K562 (cell line): ENCODE data around the gene CLDN5. TPM values are rescaled to one million over a fixed set of nuclear protein-coding genes. Genes with fewer than 3 reads are reported as not detected.

Experiments
- ATAC-seq: fragments of 200-7000 bp; cut with Tn5 transposase; 3 replicates; pipeline ENCODE4 v1.9.1; 2020; ENCODE audit warnings: moderate library complexity
- BruUV-seq: library from RNA; stranded (reverse); fragments of 400-500 nt; replicated peaks from 2 replicates; lab custom pipeline; 2021; lab: Mats Ljungman, UMichigan
- CTCF ChIA-PET: fragments of 300-600 bp; formaldehyde crosslinking; extraction: SDS; loops from one replicate; lab custom pipeline; 2021; ENCODE audit warnings: low intra/inter-chr PET ratio; lab: Yijun Ruan, JAX
- POLR2A ChIA-PET: fragments of 300-600, 350-650 bp; sonication (Branson Sonifier 250); formaldehyde crosslinking; extraction: SDS; loops from one replicate; lab custom pipeline; 2021; ENCODE audit warnings: antibody characterized with exemption, inconsistent platforms; lab: Yijun Ruan, JAX
- DNase-seq, 4 experiments: peaks; one replicate each; pipeline versions ENCODE4 v3.0.0 to v3.0.0-alpha.2; 2011 to 2018; ENCODE audit warnings: low spot score in 3 of 4, mixed read lengths in 3 of 4; ENCODE audit errors: extremely low read depth in 1 of 4
- FAIRE-seq: peaks from 2 replicates; lab custom pipeline; 2011; peaks lifted over from hg19 to GRCh38; lab: Jason Lieb, UNC
- H2AFZ ChIP-seq: 2 replicates; pipeline ENCODE4 v1.6.0; 2011; ENCODE audit warnings: low read depth, low read length, control low read depth, inconsistent platforms
- H3K27ac ChIP-seq: fragments of 200-600 bp; 3 replicates; pipeline ENCODE4 v1.8.0; 2011; ENCODE audit warnings: low read depth, mild to moderate bottlenecking, control low read depth, inconsistent platforms, low read length, moderate library complexity, mixed read lengths; ENCODE audit errors: extremely low read depth
- H3K27me3 ChIP-seq, 2 experiments: fragments of 300-600 bp in 1 of 2; 2 replicates in 1 of 2; 3 replicates in 1 of 2; pipeline versions ENCODE4 v1.6.0 to v1.8.0; 2011; ENCODE audit warnings: inconsistent platforms in 2 of 2, low read length in 2 of 2, mild to moderate bottlenecking in 1 of 2, mixed read lengths in 1 of 2, moderate library complexity in 1 of 2; ENCODE audit not compliant: control insufficient read depth in 2 of 2, insufficient read depth in 2 of 2
- H3K36me3 ChIP-seq: fragments of 300-600 bp; 3 replicates; pipeline ENCODE4 v1.8.0; 2011; ENCODE audit warnings: mild to moderate bottlenecking, low read length, inconsistent platforms; ENCODE audit not compliant: control insufficient read depth, insufficient read depth
- H3K4me1 ChIP-seq, 2 experiments: fragments of 200-600 bp in 1 of 2; replicated peaks in 1 of 2; 2 replicates in 1 of 2; 3 replicates in 1 of 2; pipeline versions ENCODE4 v1.5.1 to v1.8.0; 2011; ENCODE audit warnings: inconsistent platforms in 2 of 2, low read length in 2 of 2, mild to moderate bottlenecking in 1 of 2, mixed read lengths in 1 of 2, moderate library complexity in 1 of 2; ENCODE audit not compliant: control insufficient read depth in 2 of 2, insufficient read depth in 2 of 2
- H3K4me2 ChIP-seq: 2 replicates; pipeline ENCODE4 v1.6.1; 2011; ENCODE audit warnings: low read length, control low read depth, inconsistent platforms, mixed read lengths; ENCODE audit not compliant: insufficient read depth
- H3K4me3 ChIP-seq: fragments of 200-600 bp; sonication (generic), shearing (Covaris generic); 2 replicates; pipeline ENCODE4 v1.5.1; 2016; ENCODE audit warnings: control low read depth, inconsistent platforms
- H3K79me2 ChIP-seq: fragments of 200-600 bp; 3 replicates; pipeline ENCODE4 v1.8.0; 2011; ENCODE audit warnings: low read length, inconsistent platforms; ENCODE audit not compliant: control insufficient read depth, insufficient read depth
- H3K9ac ChIP-seq, 2 experiments: 2 replicates each; pipeline versions ENCODE4 v1.6.0 to v1.6.1; 2011; ENCODE audit warnings: low read depth in 2 of 2, low read length in 2 of 2, control low read depth in 1 of 2, inconsistent platforms in 1 of 2, mild to moderate bottlenecking in 1 of 2, mixed read lengths in 1 of 2; ENCODE audit not compliant: insufficient read depth in 1 of 2
- H3K9me1 ChIP-seq: one replicate; pipeline ENCODE4 v1.6.0; 2011; ENCODE audit warnings: inconsistent platforms, mild to moderate bottlenecking, low read length, moderate library complexity; ENCODE audit not compliant: control insufficient read depth, insufficient read depth
- H3K9me3 ChIP-seq: replicated peaks from 2 replicates; pipeline ENCODE4 v1.5.1; 2011; ENCODE audit warnings: low read depth, low read length, inconsistent platforms; ENCODE audit not compliant: control insufficient read depth, insufficient read depth
- H4K20me1 ChIP-seq: replicated peaks from 2 replicates; pipeline ENCODE4 v1.6.1; 2011; ENCODE audit warnings: low read length, inconsistent platforms, mixed read lengths; ENCODE audit not compliant: control insufficient read depth, insufficient read depth
- ARID3A ChIP-seq: IDR thresholded peaks from 2 replicates; pipeline ENCODE4 v1.6.1; 2012; ENCODE audit warnings: low read depth, low read length, improper control_type of control experiment, borderline replicate concordance
- ATF2 ChIP-seq: sonication (generic); formaldehyde crosslinking; IDR thresholded peaks from 2 replicates; pipeline ENCODE4 v1.8.1; 2022; ENCODE audit warnings: missing genetic modification reagents
- FOXM1 ChIP-seq, 2 experiments: fragments of 450-650 bp in 1 of 2; sonication (generic) in 1 of 2; formaldehyde crosslinking in 1 of 2; IDR thresholded peaks; 2 replicates each; pipeline versions ENCODE4 v1.6.1 to v1.9.0; 2017 to 2022; ENCODE audit warnings: low read depth in 2 of 2, mild to moderate bottlenecking in 2 of 2, missing genetic modification reagents in 1 of 2, moderate library complexity in 1 of 2
- HLTF ChIP-seq: fragments of 450-650 bp; IDR thresholded peaks from 2 replicates; pipeline ENCODE4 v1.6.1; 2016
- ID3 ChIP-seq, 2 experiments: fragments of 250-450 bp in 1 of 2; fragments of 450-650 bp in 1 of 2; sonication (Bioruptor Pico) in 1 of 2; IDR thresholded peaks; 2 replicates each; pipeline versions ENCODE4 v1.6.1 to v1.8.0; 2016 to 2021; ENCODE audit warnings: mild to moderate bottlenecking in 2 of 2, moderate library complexity in 2 of 2, missing compliant biosample characterization in 1 of 2, missing genetic modification characterization in 1 of 2
- IFI16 ChIP-seq: fragments of 250-450 bp; sonication (Bioruptor Pico); IDR thresholded peaks from 2 replicates; pipeline ENCODE4 v2.1.2; 2022; ENCODE audit warnings: mild to moderate bottlenecking, inconsistent platforms
- KDM5B ChIP-seq: fragments of 200-600 bp; sonication (generic); IDR thresholded peaks from 2 replicates; pipeline ENCODE4 v1.6.1; 2012; ENCODE audit warnings: low read depth, mild to moderate bottlenecking, moderate library complexity, low read length, control low read depth, inconsistent platforms; ENCODE audit not compliant: insufficient replicate concordance
- MBD2 ChIP-seq: sonication (generic); IDR thresholded peaks from 2 replicates; pipeline ENCODE4 v1.6.1; 2016; ENCODE audit warnings: low read depth, borderline replicate concordance
- MTA2 ChIP-seq: fragments of 450-650 bp; IDR thresholded peaks from 2 replicates; pipeline ENCODE4 v1.6.1; 2016; ENCODE audit warnings: low read depth
- POLR2AphosphoS5 ChIP-seq: IDR thresholded peaks from 2 replicates; pipeline ENCODE4 v1.6.1; 2011; ENCODE audit warnings: mild to moderate bottlenecking, low read depth, low read length, moderate library complexity; ENCODE audit not compliant: control insufficient read depth, insufficient read depth
- RBFOX2 ChIP-seq: fragments of 200-400 bp; formaldehyde crosslinking; IDR thresholded peaks from 2 replicates; pipeline ENCODE4 v1.6.1; 2017; ENCODE audit warnings: low read depth, mild to moderate bottlenecking, low read length, moderate library complexity
- SMARCA5 ChIP-seq: fragments of 450-650 bp; IDR thresholded peaks from 2 replicates; pipeline ENCODE4 v1.6.1; 2016
- TOE1 ChIP-seq, 2 experiments: fragments of 450-650 bp in 1 of 2; sonication (generic) in 1 of 2; formaldehyde crosslinking in 1 of 2; IDR thresholded peaks; 2 replicates each; pipeline versions ENCODE4 v1.7.1 to v1.8.0; 2016 to 2022; ENCODE audit warnings: borderline replicate concordance in 2 of 2, mild to moderate bottlenecking in 2 of 2, antibody characterized with exemption in 1 of 2, inconsistent platforms in 1 of 2, low read depth in 1 of 2, missing genetic modification reagents in 1 of 2, moderate library complexity in 1 of 2
- WHSC1 ChIP-seq: IDR thresholded peaks from one replicate; pipeline ENCODE4 v1.6.1; 2012; ENCODE audit warnings: low read length, control low read depth, inconsistent platforms
- ZBTB1 ChIP-seq: sonication (generic); formaldehyde crosslinking; IDR thresholded peaks from 2 replicates; pipeline ENCODE4 v1.8.1; 2023; ENCODE audit warnings: missing genetic modification reagents, low read depth, mild to moderate bottlenecking, borderline replicate concordance
- WGBS: fragments of 100-300 bp; shearing (Covaris generic); methylation state at CpG from one replicate; pipeline ENCODE4 v1.1.6; 2016; ENCODE audit warnings: low coverage, mixed read lengths; ENCODE audit not compliant: insufficient coverage; ENCODE audit errors: missing lambda C conversion rate; 5-methylcytosine and 5-hydroxymethylcytosine counted together
- in situ Hi-C: fragments of 300-500 bp; cut with MboI; formaldehyde crosslinking; loops from 4 replicates; pipeline ENCODE4 v1.15.0; 2018; ENCODE audit warnings: inconsistent platforms, mixed read lengths
- intact Hi-C: fragments of 100-400 bp; cut with micrococcal nuclease; formaldehyde crosslinking; loops from 2 replicates; pipeline ENCODE4 v1.14.2; 2022
- polyA plus RNA-seq, 8 experiments: library from polyadenylated mRNA; depleted of rRNA in 4 of 8; stranded (reverse) in 5 of 8; unstranded in 3 of 8; fragments of >200 nt; fragmentation: Nextera tagmentation in 2 of 8; fragmentation: Illumina TruSeq in 1 of 8; extraction: Ambion mirVana in 2 of 8; extraction: Trizol in 1 of 8; gene quantifications; 2 replicates each; pipeline versions ENCODE4 v1.2.1 to v1.2.3, GENCODE V29; 2011 to 2014; ENCODE audit warnings: inconsistent platforms in 1 of 8, missing spikeins in 1 of 8
- total RNA-seq, 7 experiments: library from RNA; depleted of rRNA in 6 of 7; stranded (reverse); fragments of >200 nt in 6 of 7; fragmentation: Illumina TruSeq in 2 of 7; extraction: Trizol in 2 of 7; gene quantifications; 2 replicates each; pipeline versions ENCODE4 v1.2.1 to v1.2.3, GENCODE V29; 2011 to 2021; ENCODE audit warnings: low replicate concordance in 1 of 7

The CLDN5 gene
- total and polyA plus RNA-seq, 9 of the 15 experiments (the other 6 are each of a cell fraction or from before 2014, with no cell fraction given): 0.20 TPM; not detected in 8

- TF ChIP-seq RBFOX2 (peak; percentile 44; the same call in 1 of the 2 replicates), POLR2AphosphoS5 (0 out of 2 replicates have a peak, but pooled peaks have one; percentile 8)
These were observed 25.4 kb downstream of the CLDN5 start (continued) for GRCh38 chr22:19498866-19499190.

GRCh38 chr22:19498154-19498865 lies 25.9 kb downstream of the CLDN5 start:
- no peaks in the 10 kb centered on the region for H3K27me3 ChIP-seq
- peaks cover 100% of the 10 kb centered on the region for H3K36me3 ChIP-seq
- in situ Hi-C loops (no loop called here), intact Hi-C loops (no loop called here)
- H3K4me3 ChIP-seq: no peak overlapping the region
- no peak overlapping the region for H2AFZ ChIP-seq
- H3K4me1 ChIP-seq: no peaks in the 10 kb centered on the region; a peak in 2 of 5 replicates
- no peaks in the 10 kb centered on the region for H3K9me3 ChIP-seq
- ChIA-PET POLR2A (interaction anchor here (0.5 to 5.1 kb wide), 17 partner anchors 10 to 1528 kb away, joined by 3 to 46 read pairs (median 4); partner anchors contain the start of genes CDC45 and UFD1), CTCF (no interaction called here)
- H3K4me2 ChIP-seq: no peak overlapping the region
- BruUV-seq: no TSS peak
- 95% methylated on average over 7 of the region's 7 CpGs for WGBS
- DNase-seq: peak in 1 of 4 experiments; percentile 43
- 0 out of 4 replicates have a peak overlapping the region, but pooled peaks of 1 of the 2 experiments have one; percentile 8 for H3K9ac ChIP-seq
- H4K20me1 ChIP-seq: no peaks in the 10 kb centered on the region; the same call in 1 of the 2 replicates
- FAIRE-seq: no peak
- H3K9me1 ChIP-seq: no peaks in the 10 kb centered on the region
- no peak; the same call in 1 of the 3 replicates for ATAC-seq
- H3K27ac ChIP-seq: no peak overlapping the region
- no peaks in the 10 kb centered on the region for H3K79me2 ChIP-seq
- TF ChIP-seq ID3 (CRISPR knock-in tag; IDR thresholded peaks at IDR 0.05): no peak
- TF ChIP-seq ID3 (tag; IDR thresholded peaks at IDR 0.05): no peak
- TF ChIP-seq KDM5B: no peak
- 0 out of 2 replicates have a peak, but pooled peaks have one; percentile 6 for TF ChIP-seq ATF2 (CRISPR knock-in tag)
- 0 out of 2 replicates have a peak, but pooled peaks have one; percentile 20 for TF ChIP-seq ZBTB1
- peak; percentile 94 for TF ChIP-seq WHSC1
- TF ChIP-seq SMARCA5: no peak
- TF ChIP-seq TOE1 (IDR thresholded peaks at IDR 0.05; ENCODE audit: borderline replicate concordance): no peak
- 0 out of 2 replicates have a peak, but pooled peaks have one; percentile 19 for TF ChIP-seq TOE1 (CRISPR knock-in tag; IDR thresholded peaks at IDR 0.05; ENCODE audit: borderline replicate concordance, low read depth)
- TF ChIP-seq MTA2: no peak
- TF ChIP-seq MBD2: no peak
- TF ChIP-seq ARID3A: no peak
- TF ChIP-seq RBFOX2: peak; percentile 56
- no peak for TF ChIP-seq FOXM1 (IDR thresholded peaks at IDR 0.05; ENCODE audit: low read depth)
- no peak for TF ChIP-seq FOXM1 (CRISPR knock-in tag; IDR thresholded peaks at IDR 0.05; ENCODE audit: low read depth)
- no peak for TF ChIP-seq HLTF
- no peak for TF ChIP-seq IFI16
